GM19351 (cell line): Measurements from ENCODE around the gene SELENON.

Experiments
- ATAC-seq: cut with Tn5 transposase; IDR thresholded peaks from one replicate; pipeline ENCODE4 v1.9.1; 2021; ENCODE audit warnings: mild to moderate bottlenecking, moderate library complexity; ENCODE audit not compliant: unreplicated experiment

The SELENON gene

GRCh38 chr1:25808481-25809244 is 8.7 kb downstream of the SELENON start:
- ATAC-seq, result no peak

GRCh38 chr1:25809283-25809926 is 9.4 kb downstream of the SELENON start:
- ATAC-seq, result no peak

- ATAC-seq, result no peak
Observed at GRCh38 chr1:25809929-25810328, 9.9 kb downstream of the SELENON start.

DNA sequence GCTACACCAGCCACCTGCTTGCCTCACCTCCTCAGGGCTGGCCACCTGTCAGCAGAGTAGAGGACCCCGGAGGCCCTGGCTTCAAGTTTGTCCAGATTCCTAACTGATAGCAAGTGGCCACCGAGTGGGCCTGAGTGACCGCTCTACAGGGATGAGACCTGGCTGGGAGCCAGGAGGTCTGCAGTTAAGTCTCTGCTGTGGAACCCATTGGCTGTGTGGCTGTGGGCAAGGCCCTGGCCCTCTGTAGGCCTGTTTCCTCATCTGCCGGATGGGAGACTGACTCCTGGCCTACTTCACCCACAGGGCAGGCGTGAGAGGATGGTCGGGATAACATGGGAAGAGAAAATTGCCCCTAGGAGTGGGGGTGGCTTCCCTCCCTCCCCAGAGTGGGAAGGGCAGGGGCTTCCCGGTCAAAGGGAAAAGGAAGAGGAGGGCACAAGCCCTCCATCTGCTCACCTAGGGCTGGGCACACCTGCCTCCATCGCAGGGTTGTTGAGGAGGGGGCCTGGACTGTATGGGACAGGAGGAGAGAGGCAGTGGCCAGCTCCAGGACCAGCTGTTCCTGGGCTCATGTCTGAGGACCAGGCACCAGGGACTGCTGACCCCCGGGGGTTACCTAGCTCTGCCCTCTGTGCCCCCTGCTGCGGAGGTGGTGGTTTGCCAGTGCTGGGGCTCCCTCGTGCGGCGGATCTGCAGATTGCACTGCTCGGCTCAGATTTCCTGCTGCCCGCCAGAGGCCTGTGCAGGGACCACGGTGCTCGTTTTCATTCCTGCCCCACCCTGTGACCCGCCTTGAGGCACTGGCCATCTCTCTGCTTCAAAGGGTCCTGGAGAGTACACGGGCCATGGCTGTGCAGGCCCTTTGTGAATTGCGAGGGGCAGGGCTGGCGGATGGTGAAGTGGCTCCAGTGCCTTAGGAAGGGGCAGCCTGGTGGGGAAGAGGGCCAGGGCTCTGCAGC is 10.6 kb downstream of the SELENON start:
- ATAC-seq, result no peak

DNA sequence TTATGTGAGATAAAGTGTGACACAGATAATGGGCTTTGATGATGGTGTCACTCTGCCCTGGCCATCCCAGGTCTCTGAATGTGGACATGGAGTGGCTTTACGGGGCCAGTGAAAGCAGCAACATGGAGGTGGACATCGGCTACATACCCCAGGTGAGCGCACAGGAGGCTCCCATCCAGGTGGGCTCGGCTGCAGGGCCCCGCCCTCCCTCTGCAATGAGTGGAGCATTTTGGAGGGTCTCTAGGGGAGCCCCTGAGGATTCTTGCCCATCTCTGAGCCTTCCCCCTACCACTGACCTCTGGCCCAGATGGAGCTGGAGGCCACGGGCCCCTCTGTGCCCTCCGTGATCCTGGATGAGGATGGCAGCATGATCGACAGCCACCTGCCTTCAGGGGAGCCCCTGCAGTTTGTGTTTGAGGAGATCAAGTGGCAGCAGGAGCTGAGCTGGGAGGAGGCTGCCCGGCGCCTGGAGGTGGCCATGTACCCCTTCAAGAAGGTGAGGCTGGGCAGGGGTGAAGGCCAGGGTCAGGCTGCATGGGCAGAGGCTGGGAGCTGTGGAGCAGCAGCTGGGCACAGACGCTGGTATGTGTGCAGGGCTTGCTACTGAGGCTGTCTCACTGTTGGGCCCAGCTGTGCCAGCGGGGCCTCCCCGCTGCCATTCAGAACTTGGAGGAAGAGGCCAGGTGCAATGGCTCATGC is 11.5 kb downstream of the SELENON start:
- ATAC-seq, result no peak

DNA sequence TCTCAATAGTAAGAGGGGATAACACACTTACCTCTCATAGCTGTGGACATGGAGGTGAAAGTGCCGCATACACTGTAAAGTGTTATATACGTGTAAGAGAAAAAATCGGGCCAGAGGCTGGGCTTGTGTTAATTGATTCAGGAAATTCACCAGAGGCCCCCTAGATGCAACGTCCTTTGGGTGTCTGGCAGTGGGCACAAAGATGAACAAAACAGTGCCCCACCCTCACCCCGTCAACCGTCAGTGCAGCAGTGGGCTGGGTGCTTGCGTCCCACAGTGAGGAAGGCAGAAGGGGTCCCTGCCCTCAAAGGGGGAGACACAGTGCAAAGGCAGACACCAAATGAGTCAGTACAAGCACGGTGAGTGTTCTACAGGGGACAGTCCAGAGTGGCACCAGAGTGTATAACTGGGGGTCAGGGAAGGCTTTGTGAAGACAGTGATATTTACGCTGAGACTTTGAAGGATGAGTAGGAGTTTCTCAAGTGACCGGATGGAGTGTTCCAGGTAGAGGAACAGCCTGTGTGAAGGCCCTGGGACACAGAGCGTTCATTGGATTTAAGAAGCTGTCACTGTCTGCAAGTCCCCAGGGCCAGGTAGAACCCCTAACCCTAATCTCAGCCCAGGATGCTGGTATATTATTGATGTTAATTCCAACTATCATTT is 13.2 kb downstream of the SELENON start:
- ATAC-seq, result no peak

DNA sequence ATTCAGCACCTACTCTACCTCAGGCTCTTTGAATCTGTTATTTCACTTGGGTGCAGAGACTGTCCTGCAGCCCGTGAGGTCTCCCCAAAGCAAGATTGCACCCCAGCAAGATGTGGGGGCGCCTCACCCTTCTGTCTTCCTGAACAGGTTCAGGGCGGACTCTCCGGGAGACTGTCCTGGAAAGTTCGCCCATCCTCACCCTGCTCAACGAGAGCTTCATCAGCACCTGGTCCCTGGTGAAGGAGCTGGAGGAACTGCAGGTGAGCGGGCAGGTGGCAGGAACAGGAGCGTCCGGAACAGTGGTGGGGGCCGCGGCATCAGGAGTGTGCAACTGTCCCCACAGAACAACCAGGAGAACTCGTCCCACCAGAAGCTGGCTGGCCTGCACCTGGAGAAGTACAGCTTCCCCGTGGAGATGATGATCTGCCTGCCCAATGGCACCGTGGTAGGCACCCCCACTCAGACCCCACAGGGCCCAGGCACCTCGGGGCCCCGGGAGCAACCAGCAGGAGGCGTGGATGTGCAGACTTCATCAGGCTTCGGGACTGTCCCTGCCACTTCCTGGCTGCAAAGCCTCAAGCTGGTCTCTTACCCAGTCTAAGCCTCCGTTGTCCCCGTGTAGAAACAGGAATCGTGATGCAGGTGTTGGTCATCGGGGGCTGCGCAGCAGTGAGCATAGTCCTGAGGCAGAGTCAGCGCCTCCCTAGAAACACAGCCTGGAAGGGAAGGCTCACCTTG is 13.9 kb downstream of the SELENON start:
- ATAC-seq, result no peak

- ATAC-seq, result no peak
Observed at GRCh38 chr1:25814549-25815087, 14.6 kb downstream of the SELENON start.

DNA sequence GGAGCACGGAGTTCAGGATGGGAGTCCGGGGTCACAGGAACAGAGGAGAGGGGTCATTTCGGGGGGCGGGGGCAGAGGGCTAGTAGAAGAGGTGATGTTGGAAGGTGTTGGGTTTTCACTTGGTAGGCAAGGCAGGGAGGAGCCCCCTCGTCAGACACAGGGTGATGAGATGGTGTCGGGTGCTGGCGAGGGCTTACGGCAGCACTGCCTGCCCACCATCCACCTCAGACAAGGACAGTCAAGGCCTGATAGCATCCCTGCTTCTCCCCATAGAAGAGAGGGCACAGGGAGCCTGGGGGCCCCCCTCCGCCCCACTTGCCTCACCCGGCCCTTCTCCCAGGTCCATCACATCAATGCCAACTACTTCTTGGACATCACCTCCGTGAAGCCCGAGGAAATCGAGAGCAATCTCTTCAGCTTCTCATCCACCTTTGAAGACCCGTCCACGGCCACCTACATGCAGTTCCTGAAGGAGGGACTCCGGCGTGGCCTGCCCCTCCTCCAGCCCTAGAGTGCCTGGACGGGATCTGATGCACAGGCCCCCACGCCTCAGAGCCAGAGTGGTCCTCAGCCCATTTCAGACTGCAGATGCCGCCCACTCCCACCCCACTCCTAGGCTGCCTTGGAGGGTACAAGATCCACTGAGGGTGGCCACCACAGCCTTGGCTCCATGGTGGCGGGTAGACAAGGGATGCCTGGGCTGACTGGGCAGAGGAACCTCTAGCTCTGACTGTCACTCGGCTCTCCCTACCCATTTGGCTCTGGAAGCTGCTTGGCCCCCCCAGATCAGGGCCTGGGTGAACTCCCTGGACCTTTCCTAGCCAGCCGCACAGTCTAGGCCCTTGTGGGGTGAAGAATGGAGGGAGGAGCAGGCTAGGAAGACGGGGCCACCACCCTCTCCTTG is 15.5 kb downstream of the SELENON start:
- ATAC-seq, result no peak

GRCh38 chr1:25816112-25816718 is 16.2 kb downstream of the SELENON start:
- no peak for ATAC-seq

DNA sequence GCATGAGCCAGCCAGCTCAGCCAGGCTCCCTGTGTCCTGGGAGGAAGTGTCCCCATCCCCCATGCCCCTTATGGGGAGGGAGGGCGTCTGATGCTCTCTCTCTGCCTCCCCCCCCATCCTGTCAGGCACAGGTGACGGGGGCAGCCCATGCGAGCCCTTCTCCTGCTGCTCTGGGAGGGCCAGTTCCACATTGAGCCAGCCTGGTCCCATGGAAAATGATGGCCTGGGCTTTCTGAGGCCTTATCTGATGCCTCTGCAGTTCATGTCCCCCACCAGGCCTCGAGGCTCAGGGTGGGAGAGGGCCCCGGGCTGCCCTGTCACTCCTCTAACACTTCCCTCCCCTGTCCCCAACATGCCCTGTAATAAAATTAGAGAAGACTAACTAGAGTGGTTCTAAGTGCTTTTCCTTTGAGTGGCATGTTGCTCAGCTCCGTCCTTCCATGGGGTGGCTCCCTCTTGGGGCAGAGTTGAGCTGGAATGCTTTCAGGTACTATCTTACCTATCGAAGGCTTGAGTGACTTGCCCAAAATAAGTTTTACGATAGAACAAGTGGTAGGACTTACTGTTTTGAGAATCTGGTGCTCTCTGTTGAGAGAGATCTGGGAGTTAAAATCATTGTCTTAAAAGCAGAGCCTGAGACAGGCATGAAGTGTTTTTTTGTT is 18.0 kb downstream of the SELENON start:
- ATAC-seq, result no peak

GRCh38 chr1:25818569-25818968 is 18.6 kb downstream of the SELENON start:
- no peak for ATAC-seq

- ATAC-seq, result peak; percentile 86
Observed at GRCh38 chr1:25819491-25820246, 19.7 kb downstream of the SELENON start, which contains the start of gene MTFR1L. Gene MTFR1L (plus strand): TSS chr1:25819954. CDS start chr1:25823105, 3,151 bp downstream.

DNA sequence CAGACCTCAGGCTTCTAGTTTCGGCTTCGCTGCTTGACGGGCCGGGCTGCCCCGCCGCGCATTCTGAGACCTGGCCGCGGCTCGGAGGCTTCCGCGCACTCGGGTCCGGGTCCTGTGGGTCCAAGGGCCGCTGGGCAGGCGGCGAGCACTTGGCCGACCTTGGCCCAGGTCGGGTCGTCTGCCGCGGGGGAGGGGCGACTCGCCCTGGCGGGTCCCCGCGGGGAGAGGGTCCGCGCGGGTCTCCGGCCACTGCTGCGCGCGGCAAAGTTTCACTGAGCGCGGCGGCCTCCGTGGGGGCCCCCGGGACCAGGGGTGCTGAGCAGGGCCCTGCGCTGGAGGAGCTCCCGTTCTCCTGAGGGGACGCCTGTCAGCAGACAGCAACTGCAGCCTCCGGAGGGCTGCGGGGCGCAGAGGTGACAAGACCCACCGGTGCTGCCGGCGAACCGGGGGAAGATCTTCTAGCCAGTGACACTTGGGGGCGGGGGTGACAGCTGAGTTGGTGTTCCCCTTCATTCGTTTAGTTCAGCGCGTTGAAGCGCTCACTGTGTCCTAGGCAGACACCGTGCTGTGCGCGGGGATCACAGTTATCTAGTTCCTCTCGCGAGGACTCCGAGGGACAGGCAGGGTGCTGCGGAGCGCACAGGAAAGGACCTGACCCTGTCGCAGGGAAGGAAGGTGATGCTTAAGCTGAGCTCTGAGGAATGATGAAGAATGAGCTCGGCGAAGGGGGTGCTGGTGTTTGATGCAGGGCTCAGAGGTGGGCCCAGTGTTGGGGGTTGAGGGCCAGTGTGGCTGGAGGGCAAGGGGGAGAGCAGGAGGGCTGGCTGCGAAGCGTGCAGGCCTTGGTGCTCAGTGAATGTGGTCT is 20.5 kb downstream of the SELENON start:
- ATAC-seq, result peak; percentile 48

DNA sequence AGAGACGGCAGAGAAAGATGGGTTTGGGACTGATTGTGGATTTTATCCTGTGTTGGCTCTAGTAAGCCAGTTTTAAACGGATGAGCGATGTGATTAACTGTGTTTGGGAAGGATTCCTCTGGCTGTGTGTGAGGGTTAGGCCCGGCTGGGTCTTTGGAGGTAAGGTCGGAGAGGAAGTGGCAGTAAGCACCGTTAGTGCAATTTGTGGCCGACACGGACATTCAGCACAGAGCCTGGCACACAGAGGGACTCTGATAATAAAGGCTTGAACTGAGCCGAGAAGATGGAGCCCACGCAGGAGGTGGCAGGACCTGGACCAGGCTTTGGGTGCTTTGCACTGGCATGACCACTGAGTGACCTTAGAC is 21.1 kb downstream of the SELENON start:
- ATAC-seq, result no peak

DNA sequence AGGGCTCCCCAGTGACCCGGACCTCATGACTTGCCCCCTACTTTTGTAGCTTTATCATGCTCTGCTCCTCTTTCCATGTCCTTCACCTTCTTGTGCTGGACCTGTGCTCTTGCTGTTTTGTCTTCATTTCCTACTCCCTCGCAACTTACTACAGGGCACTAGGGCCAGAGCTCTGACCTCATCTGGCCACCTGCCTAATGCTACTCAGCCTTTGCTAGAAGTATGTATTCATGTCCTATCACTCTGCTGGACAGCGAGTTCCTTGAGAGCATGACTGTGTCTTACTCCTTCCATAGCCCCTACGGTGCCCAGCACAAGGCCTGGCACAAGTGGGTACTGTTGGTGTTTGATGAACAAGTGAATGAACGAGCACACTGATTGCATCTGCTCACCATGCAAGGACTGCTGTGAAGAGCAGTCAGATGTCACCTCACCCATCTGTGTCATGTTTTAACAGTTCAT is 21.7 kb downstream of the SELENON start:
- no peak for ATAC-seq
